ENCODE data around the gene RABGAP1L.
"Not testable (repeated sequence)": the region's sequence is repeated elsewhere in the genome, so short reads cannot be mapped to it uniquely, and the experiment has no call there.

Gene RABGAP1L

GRCh38 chr1:174315239-174315638 is 155.9 kb downstream of the RABGAP1L start:
- no peaks in the 10 kb centered on the region for H3K36me3 ChIP-seq (ENCODE audit: insufficient read depth, low read length)
- H2AFZ ChIP-seq (ENCODE audit: low read depth, low read length), result no peak overlapping the region
- no peaks in the 10 kb centered on the region for H3K9me3 ChIP-seq (ENCODE audit: low read length)
- H3K27me3 ChIP-seq (ENCODE audit: insufficient read depth, low read length), result no peaks in the 10 kb centered on the region
- no peaks in the 10 kb centered on the region for H3K4me1 ChIP-seq (ENCODE audit: insufficient read depth, low read length)
- H3K4me3 ChIP-seq (ENCODE audit: low read length), result no peak overlapping the region

DNA sequence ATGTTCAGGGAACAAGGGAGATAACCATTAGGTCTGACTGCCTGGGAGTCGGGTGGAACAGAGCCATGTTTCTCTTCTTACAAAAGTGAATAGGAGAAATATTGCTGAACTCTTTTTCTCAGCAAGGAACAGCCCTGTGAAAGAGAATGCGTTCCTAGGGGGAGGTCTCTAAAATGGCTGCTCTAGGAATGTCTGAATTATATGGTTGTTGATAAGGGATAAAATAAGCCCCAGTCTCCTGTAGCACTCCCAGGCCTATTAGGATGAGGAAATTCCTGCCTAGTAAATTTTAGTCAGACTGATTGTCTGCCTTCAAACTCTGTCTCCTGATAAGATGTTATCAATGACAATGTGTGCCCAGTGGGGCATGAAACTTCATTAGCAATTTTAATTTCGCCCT is 161.6 kb downstream of the RABGAP1L start:
- not testable (repeated sequence) for H3K4me1 ChIP-seq (ENCODE audit: insufficient read depth, low read length); H2AFZ ChIP-seq (ENCODE audit: low read depth, low read length); H3K36me3 ChIP-seq (ENCODE audit: insufficient read depth, low read length); H3K4me3 ChIP-seq (ENCODE audit: low read length); H3K9me3 ChIP-seq (ENCODE audit: low read length); H3K27me3 ChIP-seq (ENCODE audit: insufficient read depth, low read length)

DNA sequence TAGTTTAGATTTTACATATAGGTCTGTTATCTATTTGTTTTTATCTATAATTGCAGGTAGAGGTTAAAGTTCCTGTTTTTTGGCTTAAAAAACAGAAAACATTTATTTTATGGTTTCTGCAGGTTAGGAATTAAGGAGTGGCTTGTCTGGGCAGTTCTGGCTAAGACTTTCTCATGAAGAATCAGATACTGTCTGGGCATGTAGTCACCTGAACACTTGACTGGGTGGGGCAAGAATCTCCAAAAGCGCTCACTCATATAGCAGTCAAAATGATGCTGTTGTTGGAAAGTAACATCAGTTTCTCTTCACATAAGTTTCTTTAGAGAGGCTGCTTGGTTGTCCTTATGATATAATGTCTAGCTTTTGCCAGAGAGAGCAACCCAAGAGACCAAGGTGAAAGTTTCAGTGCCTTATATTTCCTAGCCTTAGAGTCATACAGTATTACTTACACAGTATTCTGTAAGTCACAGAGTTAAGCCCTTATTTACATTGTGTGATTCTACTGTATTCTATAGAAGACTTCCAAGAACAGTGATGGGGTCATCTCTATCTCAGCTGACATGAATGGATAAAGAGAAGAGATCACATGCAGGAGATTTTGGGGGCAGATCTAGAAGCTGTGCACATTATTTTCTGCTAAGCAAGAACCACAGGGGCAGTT is 163.0 kb downstream of the RABGAP1L start:
- Histone ChIP-seq H2AFZ (ENCODE audit: low read depth, low read length) (no peak overlapping the region), H3K4me1 (ENCODE audit: insufficient read depth, low read length) (no peaks in the 10 kb centered on the region), H3K36me3 (ENCODE audit: insufficient read depth, low read length) (no peaks in the 10 kb centered on the region), H3K9me3 (ENCODE audit: low read length) (peaks cover 7% of the 10 kb centered on the region), H3K4me3 (ENCODE audit: low read length) (no peak overlapping the region), H3K27me3 (ENCODE audit: insufficient read depth, low read length) (no peaks in the 10 kb centered on the region)

GRCh38 chr1:174324493-174324892 is 165.2 kb downstream of the RABGAP1L start:
- Histone ChIP-seq H3K36me3 (ENCODE audit: insufficient read depth, low read length) (no peaks in the 10 kb centered on the region), H2AFZ (ENCODE audit: low read depth, low read length) (no peak overlapping the region), H3K9me3 (ENCODE audit: low read length) (peaks cover 7% of the 10 kb centered on the region), H3K4me1 (ENCODE audit: insufficient read depth, low read length) (no peaks in the 10 kb centered on the region), H3K4me3 (ENCODE audit: low read length) (no peak overlapping the region), H3K27me3 (ENCODE audit: insufficient read depth, low read length) (no peaks in the 10 kb centered on the region)

- Histone ChIP-seq H2AFZ (ENCODE audit: low read depth, low read length) (no peak overlapping the region), H3K9me3 (ENCODE audit: low read length) (peaks cover 7% of the 10 kb centered on the region)
These were observed 165.6 kb downstream of the RABGAP1L start for GRCh38 chr1:174324939-174325338.

DNA sequence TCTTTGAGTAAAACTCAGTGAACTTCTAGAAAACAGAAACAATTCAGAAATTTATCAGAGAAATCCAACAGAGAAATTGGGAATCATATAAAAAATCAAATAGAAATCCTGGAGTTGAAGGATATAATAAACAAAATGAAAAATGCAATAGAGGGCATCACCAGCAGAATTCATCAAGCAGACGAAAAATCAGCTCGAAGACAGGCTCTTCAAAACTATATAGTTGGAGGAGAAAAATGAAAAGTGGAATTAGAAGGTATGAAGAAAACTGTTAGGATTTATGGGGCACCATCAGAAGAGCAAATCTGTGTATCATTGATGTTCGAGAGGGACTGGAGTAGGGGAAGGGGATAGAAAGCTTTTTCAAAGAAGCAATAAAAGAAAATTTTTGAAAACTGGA is 167.0 kb downstream of the RABGAP1L start:
- peaks cover 7% of the 10 kb centered on the region for H3K9me3 ChIP-seq (ENCODE audit: low read length)
- no peaks in the 10 kb centered on the region for H3K36me3 ChIP-seq (ENCODE audit: insufficient read depth, low read length)

More at GRCh38 chr1:174324939-174325338, 165.6 kb downstream of the RABGAP1L start:
- Histone ChIP-seq H3K4me1 (ENCODE audit: insufficient read depth, low read length) (no peaks in the 10 kb centered on the region), H3K27me3 (ENCODE audit: insufficient read depth, low read length) (no peaks in the 10 kb centered on the region), H3K36me3 (ENCODE audit: insufficient read depth, low read length) (no peaks in the 10 kb centered on the region), H3K4me3 (ENCODE audit: low read length) (no peak overlapping the region)

GRCh38 chr1:174333437-174333836 is 174.1 kb downstream of the RABGAP1L start:
- Histone ChIP-seq H3K4me1 (ENCODE audit: insufficient read depth, low read length) (no peaks in the 10 kb centered on the region), H3K27me3 (ENCODE audit: insufficient read depth, low read length) (no peaks in the 10 kb centered on the region), H3K9me3 (ENCODE audit: low read length) (no peaks in the 10 kb centered on the region), H2AFZ (ENCODE audit: low read depth, low read length) (no peak overlapping the region), H3K4me3 (ENCODE audit: low read length) (no peak overlapping the region), H3K36me3 (ENCODE audit: insufficient read depth, low read length) (no peaks in the 10 kb centered on the region)

More for the DNA sequence above, 167.0 kb downstream of the RABGAP1L start:
- H3K4me3 ChIP-seq (ENCODE audit: low read length), result no peak overlapping the region
- H2AFZ ChIP-seq (ENCODE audit: low read depth, low read length), result no peak overlapping the region
- H3K4me1 ChIP-seq (ENCODE audit: insufficient read depth, low read length), result no peaks in the 10 kb centered on the region
- H3K27me3 ChIP-seq (ENCODE audit: insufficient read depth, low read length), result no peaks in the 10 kb centered on the region

DNA sequence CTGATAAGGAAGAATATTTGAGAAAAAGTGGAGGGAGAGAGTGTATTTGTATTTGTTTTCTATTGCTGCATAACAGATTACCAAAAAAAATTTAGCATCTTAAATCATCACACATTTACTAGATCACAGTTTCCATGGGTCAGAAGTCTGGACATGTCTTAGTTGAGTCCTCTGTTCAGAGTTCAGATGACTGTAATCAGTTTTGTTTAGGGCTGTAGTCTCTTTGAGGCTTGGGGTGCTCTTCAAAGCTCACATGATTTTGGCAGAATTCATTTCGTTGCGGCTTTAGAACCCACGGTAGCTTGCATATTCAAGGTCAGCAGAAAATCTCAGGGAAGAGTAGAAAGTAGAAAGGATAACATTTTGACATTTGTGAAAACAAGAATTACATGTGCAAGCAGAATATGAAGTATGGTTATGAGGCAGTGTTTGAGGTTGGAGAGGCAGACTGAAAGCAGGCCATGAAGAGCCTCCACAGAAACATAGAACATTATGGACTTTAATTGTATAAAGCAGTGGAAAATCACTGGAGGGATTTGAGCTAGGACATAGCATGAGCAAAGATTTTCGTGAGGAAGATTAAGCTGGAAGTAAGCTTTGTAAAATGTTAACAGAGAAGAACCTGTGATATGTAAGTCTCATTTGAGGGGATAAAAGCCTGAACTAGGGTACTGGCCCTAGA is 177.8 kb downstream of the RABGAP1L start:
- no peaks in the 10 kb centered on the region for H3K27me3 ChIP-seq (ENCODE audit: insufficient read depth, low read length)
- no peak overlapping the region for H3K4me3 ChIP-seq (ENCODE audit: low read length)
- H3K4me1 ChIP-seq (ENCODE audit: insufficient read depth, low read length), result no peaks in the 10 kb centered on the region

GRCh38 chr1:174340404-174340803 is 181.1 kb downstream of the RABGAP1L start:
- H3K4me3 ChIP-seq (ENCODE audit: low read length); H3K27me3 ChIP-seq (ENCODE audit: insufficient read depth, low read length); H3K4me1 ChIP-seq (ENCODE audit: insufficient read depth, low read length); H2AFZ ChIP-seq (ENCODE audit: low read depth, low read length); H3K36me3 ChIP-seq (ENCODE audit: insufficient read depth, low read length); H3K9me3 ChIP-seq (ENCODE audit: low read length): not testable (repeated sequence)

More for the DNA sequence above, 177.8 kb downstream of the RABGAP1L start:
- Histone ChIP-seq H3K36me3 (ENCODE audit: insufficient read depth, low read length) (no peaks in the 10 kb centered on the region), H2AFZ (ENCODE audit: low read depth, low read length) (no peak overlapping the region), H3K9me3 (ENCODE audit: low read length) (no peaks in the 10 kb centered on the region)

DNA sequence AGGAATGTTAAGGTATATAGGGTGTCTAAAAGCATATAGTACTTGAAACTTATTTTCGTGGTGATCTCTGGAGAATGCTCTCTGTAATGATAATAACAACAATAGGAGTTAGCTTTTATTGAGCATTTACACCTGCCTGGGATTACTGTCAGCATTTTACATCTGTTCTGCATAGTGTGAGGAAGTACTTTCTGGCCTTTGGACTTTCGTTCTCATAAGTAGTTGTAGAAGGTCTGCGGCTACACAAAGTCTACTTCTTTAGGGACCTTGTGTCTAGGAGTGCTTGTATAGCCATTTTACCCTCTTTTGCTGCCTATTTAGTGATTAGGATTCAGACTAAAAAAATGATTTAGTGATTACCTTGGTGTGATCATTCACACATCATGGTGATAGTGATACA is 184.8 kb downstream of the RABGAP1L start:
- no peak overlapping the region for H3K4me3 ChIP-seq (ENCODE audit: low read length)
- H3K36me3 ChIP-seq (ENCODE audit: insufficient read depth, low read length), result no peaks in the 10 kb centered on the region
- no peaks in the 10 kb centered on the region for H3K9me3 ChIP-seq (ENCODE audit: low read length)
- H3K4me1 ChIP-seq (ENCODE audit: insufficient read depth, low read length), result no peaks in the 10 kb centered on the region
- H2AFZ ChIP-seq (ENCODE audit: low read depth, low read length), result no peak overlapping the region
- H3K27me3 ChIP-seq (ENCODE audit: insufficient read depth, low read length), result no peaks in the 10 kb centered on the region

DNA sequence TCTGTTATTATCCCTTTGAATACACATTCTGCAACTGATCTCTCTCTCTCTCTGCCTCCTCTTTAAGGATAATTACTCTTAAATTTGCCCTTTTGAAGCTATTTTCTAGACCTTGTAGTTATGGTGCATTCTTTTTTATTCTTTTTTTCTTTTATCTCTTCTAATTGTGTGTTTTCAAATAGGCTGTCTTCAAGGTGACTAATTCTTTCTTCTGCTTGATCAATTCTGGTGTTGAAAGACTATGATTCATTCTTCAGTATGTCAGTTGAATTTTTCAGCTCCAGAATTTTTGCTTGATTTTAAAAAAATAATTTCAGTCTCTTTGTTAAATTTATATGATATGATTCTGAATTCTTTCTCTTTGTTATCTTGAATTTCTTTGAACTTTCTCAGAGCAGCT is 192.8 kb downstream of the RABGAP1L start:
- no peaks in the 10 kb centered on the region for H3K4me1 ChIP-seq (ENCODE audit: insufficient read depth, low read length)
- no peak overlapping the region for H2AFZ ChIP-seq (ENCODE audit: low read depth, low read length)
- no peak overlapping the region for H3K4me3 ChIP-seq (ENCODE audit: low read length)
- H3K36me3 ChIP-seq (ENCODE audit: insufficient read depth, low read length), result no peaks in the 10 kb centered on the region
- H3K9me3 ChIP-seq (ENCODE audit: low read length), result no peaks in the 10 kb centered on the region
- H3K27me3 ChIP-seq (ENCODE audit: insufficient read depth, low read length), result no peaks in the 10 kb centered on the region

GRCh38 chr1:174352883-174353608 is 193.7 kb downstream of the RABGAP1L start:
- H3K4me1 ChIP-seq (ENCODE audit: insufficient read depth, low read length), result no peaks in the 10 kb centered on the region
- no peaks in the 10 kb centered on the region for H3K9me3 ChIP-seq (ENCODE audit: low read length)
- no peak overlapping the region for H2AFZ ChIP-seq (ENCODE audit: low read depth, low read length)
- no peaks in the 10 kb centered on the region for H3K27me3 ChIP-seq (ENCODE audit: insufficient read depth, low read length)
- no peaks in the 10 kb centered on the region for H3K36me3 ChIP-seq (ENCODE audit: insufficient read depth, low read length)
- H3K4me3 ChIP-seq (ENCODE audit: low read length), result no peak overlapping the region

DNA sequence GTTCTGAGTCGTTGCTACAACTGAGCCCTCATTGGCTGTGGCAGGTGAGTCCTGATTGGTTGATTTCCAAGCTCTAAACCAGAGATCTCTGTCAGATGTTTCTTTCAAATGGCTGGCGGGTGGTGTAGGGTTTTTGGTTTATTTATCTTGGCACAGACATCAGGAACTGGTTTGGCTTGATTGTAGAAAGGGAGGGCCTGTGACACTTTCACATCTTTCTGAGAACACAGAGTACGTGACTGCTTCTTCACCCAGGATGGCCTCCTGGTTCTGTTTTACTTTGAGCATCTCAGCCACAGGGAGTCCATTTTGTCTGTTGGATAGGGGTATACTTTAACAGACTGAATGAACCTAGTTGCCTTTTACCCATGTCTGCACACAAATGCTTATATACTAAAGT is 199.0 kb downstream of the RABGAP1L start:
- Histone ChIP-seq H2AFZ (ENCODE audit: low read depth, low read length) (no peak overlapping the region), H3K4me1 (ENCODE audit: insufficient read depth, low read length) (no peaks in the 10 kb centered on the region), H3K9me3 (ENCODE audit: low read length) (no peaks in the 10 kb centered on the region), H3K27me3 (ENCODE audit: insufficient read depth, low read length) (no peaks in the 10 kb centered on the region), H3K36me3 (ENCODE audit: insufficient read depth, low read length) (no peaks in the 10 kb centered on the region), H3K4me3 (ENCODE audit: low read length) (no peak overlapping the region)

Data from neuron (in vitro differentiated cells).